Ishikawa (cell line): ENCODE data around the gene ROR1.

ENCODE experiments used
- CEBPB ChIP-seq: IDR thresholded peaks from 2 replicates; pipeline ENCODE4 v1.6.1; 2012
- EGR1 ChIP-seq: IDR thresholded peaks from 2 replicates; pipeline ENCODE4 v1.6.1; 2012
- EP300 ChIP-seq: IDR thresholded peaks from 2 replicates; pipeline ENCODE4 v1.6.1; 2012; ENCODE audit warnings: borderline replicate concordance
- FOXM1 ChIP-seq: IDR thresholded peaks from 2 replicates; pipeline ENCODE4 v1.6.1; 2012; ENCODE audit warnings: low read depth, borderline replicate concordance
- TAF1 ChIP-seq: IDR thresholded peaks from 2 replicates; pipeline ENCODE4 v1.6.1; 2012; ENCODE audit warnings: low read depth, mild to moderate bottlenecking
- USF1 ChIP-seq: IDR thresholded peaks from 2 replicates; pipeline ENCODE4 v1.6.1; 2012
- YY1 ChIP-seq: IDR thresholded peaks from 2 replicates; pipeline ENCODE4 v1.6.1; 2012; ENCODE audit warnings: low read depth
- ZBTB7A ChIP-seq: IDR thresholded peaks from 2 replicates; pipeline ENCODE4 v1.6.1; 2012; ENCODE audit warnings: low read depth
- TF ChIP-seq, protein P1 (sequence below): IDR thresholded peaks from 2 replicates; pipeline ENCODE4 v1.6.1; 2012; ENCODE audit warnings: low read depth, mild to moderate bottlenecking

DNA sequence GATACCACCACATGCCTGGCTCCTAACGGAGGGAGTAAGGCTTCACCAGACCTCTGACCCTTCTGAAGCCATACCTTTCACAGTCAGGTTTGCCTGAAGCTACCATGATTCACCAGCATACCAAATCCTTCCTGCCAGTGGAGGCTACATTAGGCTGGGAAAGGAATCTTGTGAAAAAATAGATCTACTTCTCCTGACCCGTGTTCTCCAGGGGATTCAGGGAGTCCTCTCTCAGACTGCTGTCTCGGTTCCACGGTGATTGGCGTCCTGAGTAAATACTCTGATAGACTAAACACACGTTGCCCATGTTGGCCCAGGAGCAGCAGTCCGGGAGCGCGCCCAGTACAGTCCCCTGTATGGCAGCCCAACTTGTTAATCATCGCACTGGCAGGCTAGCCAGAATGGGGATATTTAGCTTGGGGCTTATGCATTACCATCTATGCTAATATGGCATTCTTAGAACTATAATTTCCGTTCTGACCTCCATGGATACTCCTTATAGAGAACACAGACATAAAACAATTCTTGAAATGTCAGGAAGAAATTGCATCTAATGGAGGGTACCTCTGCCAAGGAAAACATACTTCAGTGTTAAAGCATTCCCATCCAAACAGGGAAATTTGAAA is 173.2 kb downstream of the ROR1 start:
- no peak for TF ChIP-seq USF1
- TF ChIP-seq CEBPB, result no peak
- TF ChIP-seq EP300, result no peak
- TF ChIP-seq, protein P1, sequence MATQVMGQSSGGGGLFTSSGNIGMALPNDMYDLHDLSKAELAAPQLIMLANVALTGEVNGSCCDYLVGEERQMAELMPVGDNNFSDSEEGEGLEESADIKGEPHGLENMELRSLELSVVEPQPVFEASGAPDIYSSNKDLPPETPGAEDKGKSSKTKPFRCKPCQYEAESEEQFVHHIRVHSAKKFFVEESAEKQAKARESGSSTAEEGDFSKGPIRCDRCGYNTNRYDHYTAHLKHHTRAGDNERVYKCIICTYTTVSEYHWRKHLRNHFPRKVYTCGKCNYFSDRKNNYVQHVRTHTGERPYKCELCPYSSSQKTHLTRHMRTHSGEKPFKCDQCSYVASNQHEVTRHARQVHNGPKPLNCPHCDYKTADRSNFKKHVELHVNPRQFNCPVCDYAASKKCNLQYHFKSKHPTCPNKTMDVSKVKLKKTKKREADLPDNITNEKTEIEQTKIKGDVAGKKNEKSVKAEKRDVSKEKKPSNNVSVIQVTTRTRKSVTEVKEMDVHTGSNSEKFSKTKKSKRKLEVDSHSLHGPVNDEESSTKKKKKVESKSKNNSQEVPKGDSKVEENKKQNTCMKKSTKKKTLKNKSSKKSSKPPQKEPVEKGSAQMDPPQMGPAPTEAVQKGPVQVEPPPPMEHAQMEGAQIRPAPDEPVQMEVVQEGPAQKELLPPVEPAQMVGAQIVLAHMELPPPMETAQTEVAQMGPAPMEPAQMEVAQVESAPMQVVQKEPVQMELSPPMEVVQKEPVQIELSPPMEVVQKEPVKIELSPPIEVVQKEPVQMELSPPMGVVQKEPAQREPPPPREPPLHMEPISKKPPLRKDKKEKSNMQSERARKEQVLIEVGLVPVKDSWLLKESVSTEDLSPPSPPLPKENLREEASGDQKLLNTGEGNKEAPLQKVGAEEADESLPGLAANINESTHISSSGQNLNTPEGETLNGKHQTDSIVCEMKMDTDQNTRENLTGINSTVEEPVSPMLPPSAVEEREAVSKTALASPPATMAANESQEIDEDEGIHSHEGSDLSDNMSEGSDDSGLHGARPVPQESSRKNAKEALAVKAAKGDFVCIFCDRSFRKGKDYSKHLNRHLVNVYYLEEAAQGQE, result no peak
- TF ChIP-seq TAF1, result no peak
- TF ChIP-seq YY1, result no peak
- no peak for TF ChIP-seq EGR1
- no peak for TF ChIP-seq ZBTB7A
- TF ChIP-seq FOXM1, result no peak
